ENCODE measurements around the gene ST6GALNAC6.
A peak's percentile ranks its signal among the peaks of the same experiment; 100 is the strongest.

ST6GALNAC6 gene

GRCh38 chr9:127899128-127899943 lies at the start of gene ST6GALNAC6:
TSS of gene ST6GALNAC6 (minus strand) at chr9:127899603. CDS start at chr9:127897981, 1,622 bp downstream.
- DNase-seq, result peak; percentile 38 to 51

- no peak for DNase-seq
Measured at GRCh38 chr9:127947841-127948710, 48.7 kb upstream of the ST6GALNAC6 start.

GRCh38 chr9:127946728-127947127 lies 47.3 kb upstream of the ST6GALNAC6 start:
- DNase-seq, result no peak

GRCh38 chr9:127945942-127946341 lies 46.5 kb upstream of the ST6GALNAC6 start:
- no peak for DNase-seq

- no peak for DNase-seq
Measured at GRCh38 chr9:127945338-127945737, 45.9 kb upstream of the ST6GALNAC6 start.

GRCh38 chr9:127944586-127945218 lies 45.3 kb upstream of the ST6GALNAC6 start:
- DNase-seq, result no peak

- DNase-seq, result peak; percentile 45 to 58
Measured at GRCh38 chr9:127943731-127944144, 44.3 kb upstream of the ST6GALNAC6 start.

GRCh38 chr9:127943011-127943662 lies 43.7 kb upstream of the ST6GALNAC6 start:
- no peak for DNase-seq

- DNase-seq, result peak; percentile 30 to 52
Measured at GRCh38 chr9:127942216-127943010, 43.0 kb upstream of the ST6GALNAC6 start.

- no peak for DNase-seq
Measured at GRCh38 chr9:127941961-127942215, 42.5 kb upstream of the ST6GALNAC6 start.

GRCh38 chr9:127941062-127941960 lies 41.9 kb upstream of the ST6GALNAC6 start:
- DNase-seq, result no peak

GRCh38 chr9:127940593-127940992 lies 41.2 kb upstream of the ST6GALNAC6 start:
- no peak for DNase-seq

GRCh38 chr9:127938298-127938690 lies 38.9 kb upstream of the ST6GALNAC6 start:
- DNase-seq, result no peak

GRCh38 chr9:127937388-127938297 lies 38.2 kb upstream of the ST6GALNAC6 start, which contains the start of gene DPM2:
TSS of gene DPM2 (minus strand) at chr9:127937854. CDS start at chr9:127937820, 34 bp downstream.
- DNase-seq, result peak; percentile 64 to 70

GRCh38 chr9:127937056-127937387 lies 37.6 kb upstream of the ST6GALNAC6 start:
- peak in 1 of 2 experiments; percentile 17 for DNase-seq

- no peak for DNase-seq
Measured at GRCh38 chr9:127936347-127936852, 37.0 kb upstream of the ST6GALNAC6 start.

GRCh38 chr9:127935765-127936221 lies 36.4 kb upstream of the ST6GALNAC6 start:
- no peak for DNase-seq

GRCh38 chr9:127934986-127935385 lies 35.6 kb upstream of the ST6GALNAC6 start:
- DNase-seq, result no peak

GRCh38 chr9:127934248-127934647 lies 34.8 kb upstream of the ST6GALNAC6 start:
- DNase-seq, result no peak

Measured in AML-193 (cell line).